Parathyroid adenoma (tissue), 2 donors: Measurements from ENCODE around the gene TPSD1.

ENCODE experiments used
- H2AFZ ChIP-seq: fragments of 300-600 bp; sonication (generic); one replicate; pipeline ENCODE4 v1.7.0; 2017; ENCODE audit warnings: antibody characterized with exemption, mild to moderate bottlenecking
- H3K27ac ChIP-seq: fragments of 300-600 bp; sonication (generic); one replicate; pipeline ENCODE4 v1.7.0; 2017
- H3K27me3 ChIP-seq: fragments of 300-600 bp; sonication (generic); one replicate; pipeline ENCODE4 v1.7.0; 2017; ENCODE audit warnings: low read length; ENCODE audit not compliant: control insufficient read depth, insufficient read depth
- H3K36me3 ChIP-seq: fragments of 300-600 bp; sonication (generic); one replicate; pipeline ENCODE4 v1.7.0; 2017; ENCODE audit warnings: low read length; ENCODE audit not compliant: control insufficient read depth, insufficient read depth
- H3K4me1 ChIP-seq: fragments of 300-600 bp; sonication (generic); one replicate; pipeline ENCODE4 v1.7.0; 2017; ENCODE audit warnings: control low read depth
- H3K4me2 ChIP-seq: fragments of 300-600 bp; sonication (generic); one replicate; pipeline ENCODE4 v1.7.0; 2017; ENCODE audit warnings: low read length
- H3K4me3 ChIP-seq: fragments of 300-600 bp; sonication (generic); one replicate; pipeline ENCODE4 v1.7.0; 2017; ENCODE audit warnings: low read depth, low read length
- H3K79me2 ChIP-seq: fragments of 300-600 bp; sonication (generic); one replicate; pipeline ENCODE4 v1.7.0; 2017; ENCODE audit warnings: control low read depth
- H3K9ac ChIP-seq: fragments of 300-600 bp; sonication (generic); one replicate; pipeline ENCODE4 v1.7.0; 2017; ENCODE audit warnings: mild to moderate bottlenecking
- H3K9me3 ChIP-seq: fragments of 300-600 bp; sonication (generic); one replicate; pipeline ENCODE4 v1.7.0; 2017; ENCODE audit warnings: low read length; ENCODE audit not compliant: control insufficient read depth
- CTCF ChIP-seq: fragments of 300-600 bp; sonication (generic); IDR thresholded peaks from one replicate; pipeline ENCODE4 v1.7.0; 2017; ENCODE audit warnings: antibody characterized with exemption, mild to moderate bottlenecking
- donor health status: primary hyperparathyroidism.

TPSD1 gene

DNA sequence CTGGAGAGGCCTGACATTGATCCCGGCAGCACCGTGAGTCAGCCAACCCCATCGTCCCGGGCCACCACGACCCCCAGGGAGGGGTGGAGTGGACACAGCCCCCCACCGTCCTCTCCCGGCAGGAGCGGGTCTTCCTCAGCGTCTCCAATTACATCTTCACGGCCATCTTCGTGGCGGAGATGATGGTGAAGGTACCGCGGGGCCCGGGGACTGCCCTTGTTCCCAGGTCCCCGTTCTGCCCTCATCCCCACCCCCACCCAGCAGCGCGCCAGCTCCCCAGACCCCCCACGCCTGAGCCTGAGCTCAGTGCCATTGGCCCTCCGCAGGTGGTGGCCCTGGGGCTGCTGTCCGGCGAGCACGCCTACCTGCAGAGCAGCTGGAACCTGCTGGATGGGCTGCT lies 45.4 kb upstream of the TPSD1 start:
- Histone ChIP-seq H3K4me3 (no peak overlapping the region), H3K4me1 (no peaks in the 10 kb centered on the region), H3K9ac (no peak overlapping the region), H3K27ac (no peak overlapping the region), H3K4me2 (no peak overlapping the region), H3K79me2 (no peaks in the 10 kb centered on the region), H3K9me3 (no peaks in the 10 kb centered on the region), H3K27me3 (no peaks in the 10 kb centered on the region), H2AFZ (no peak overlapping the region), H3K36me3 (no peaks in the 10 kb centered on the region)
- TF ChIP-seq CTCF: no peak

DNA sequence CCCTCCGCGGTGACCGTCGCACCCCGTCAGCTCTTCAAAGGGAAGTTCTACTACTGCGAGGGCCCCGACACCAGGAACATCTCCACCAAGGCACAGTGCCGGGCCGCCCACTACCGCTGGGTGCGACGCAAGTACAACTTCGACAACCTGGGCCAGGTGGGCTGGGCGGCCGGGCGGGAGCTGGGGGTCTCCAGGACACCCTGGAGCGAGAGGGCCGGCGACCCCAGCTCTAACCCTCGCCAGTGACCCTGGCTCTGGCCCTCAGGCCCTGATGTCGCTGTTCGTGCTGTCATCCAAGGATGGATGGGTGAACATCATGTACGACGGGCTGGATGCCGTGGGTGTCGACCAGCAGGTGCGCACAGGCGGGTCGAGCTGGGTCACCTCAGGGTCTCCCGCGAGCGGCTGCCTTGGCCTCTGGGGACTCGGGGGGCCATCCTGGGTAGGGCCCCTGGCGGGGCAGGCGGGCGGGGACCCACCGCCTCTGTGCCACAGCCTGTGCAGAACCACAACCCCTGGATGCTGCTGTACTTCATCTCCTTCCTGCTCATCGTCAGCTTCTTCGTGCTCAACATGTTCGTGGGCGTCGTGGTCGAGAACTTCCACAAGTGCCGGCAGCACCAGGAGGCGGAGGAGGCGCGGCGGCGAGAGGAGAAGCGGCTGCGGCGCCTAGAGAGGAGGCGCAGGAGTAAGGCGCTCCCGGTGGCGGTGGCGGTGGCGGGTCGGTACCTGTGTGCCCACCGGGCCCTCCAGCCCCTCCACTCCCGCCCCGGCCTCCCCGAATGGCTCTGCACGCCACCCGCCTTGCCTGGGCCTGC lies 44.2 kb upstream of the TPSD1 start:
- Histone ChIP-seq H3K27ac (no peak overlapping the region), H3K27me3 (no peaks in the 10 kb centered on the region), H3K9me3 (no peaks in the 10 kb centered on the region), H3K4me3 (no peak overlapping the region), H3K36me3 (no peaks in the 10 kb centered on the region), H3K4me1 (no peaks in the 10 kb centered on the region), H2AFZ (no peak overlapping the region), H3K9ac (no peak overlapping the region), H3K4me2 (no peak overlapping the region), H3K79me2 (no peaks in the 10 kb centered on the region)
- TF ChIP-seq CTCF: no peak

DNA sequence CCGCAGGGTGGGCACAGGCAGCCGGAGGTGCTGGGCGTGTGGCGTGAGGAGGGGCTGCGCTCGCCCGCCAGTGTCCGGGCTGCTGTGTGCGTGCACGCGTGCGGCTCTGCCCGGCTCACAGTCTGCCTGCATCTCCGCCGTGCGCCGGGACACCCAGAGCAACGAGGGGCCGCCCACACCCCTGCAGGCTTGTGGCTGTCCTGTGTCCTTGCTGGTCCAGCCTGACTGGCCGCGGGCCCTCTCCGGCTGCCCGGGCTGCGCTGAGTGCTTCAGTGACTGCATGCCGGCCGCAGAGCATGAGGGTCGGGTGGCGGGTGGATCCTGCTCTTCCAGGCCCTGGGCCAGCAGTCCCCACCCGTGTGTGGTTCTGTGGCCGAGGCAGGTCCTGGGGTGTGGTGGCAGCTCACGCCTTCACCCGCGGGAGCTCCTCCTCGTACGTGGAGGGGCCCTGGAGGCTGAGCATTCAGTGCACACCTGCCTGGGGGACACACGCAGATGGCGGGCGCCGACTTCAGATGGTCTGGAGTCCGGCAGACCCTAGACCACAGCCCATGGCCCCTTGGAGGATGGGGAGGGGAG lies 43.2 kb upstream of the TPSD1 start:
- no peaks in the 10 kb centered on the region for H3K27me3 ChIP-seq
- no peak for TF ChIP-seq CTCF

DNA sequence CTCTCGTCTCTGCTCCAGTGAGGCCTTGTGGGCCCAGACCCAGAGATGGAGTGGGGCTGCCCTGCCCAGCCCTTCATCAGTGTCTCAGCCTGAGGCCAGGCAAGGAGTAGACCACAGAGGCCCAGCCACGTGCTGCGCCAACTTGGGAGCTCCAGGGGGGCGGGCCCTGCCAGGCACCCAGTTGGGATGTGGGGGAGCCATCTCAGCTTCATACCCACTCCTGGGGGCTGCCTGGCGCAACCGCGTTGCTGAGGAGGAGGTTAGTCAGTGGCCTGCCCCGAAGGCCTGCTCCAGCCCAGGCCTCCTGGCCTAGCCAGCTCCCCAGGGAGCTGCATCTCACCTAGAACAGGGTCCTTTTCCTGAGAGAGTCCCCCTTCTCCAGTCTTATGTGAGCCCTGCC lies 42.6 kb upstream of the TPSD1 start:
- Histone ChIP-seq H3K36me3 (no peaks in the 10 kb centered on the region), H2AFZ (no peak overlapping the region), H3K27ac (no peak overlapping the region), H3K4me3 (no peak overlapping the region), H3K4me1 (no peaks in the 10 kb centered on the region), H3K9me3 (no peaks in the 10 kb centered on the region), H3K4me2 (no peak overlapping the region), H3K27me3 (no peaks in the 10 kb centered on the region), H3K79me2 (no peaks in the 10 kb centered on the region), H3K9ac (no peak overlapping the region)
- TF ChIP-seq CTCF: no peak

More for the DNA sequence above, 43.2 kb upstream of the TPSD1 start:
- H3K4me3 ChIP-seq: no peak overlapping the region
- no peak overlapping the region for H3K4me2 ChIP-seq
- no peaks in the 10 kb centered on the region for H3K9me3 ChIP-seq
- no peak overlapping the region for H3K27ac ChIP-seq
- H3K79me2 ChIP-seq: no peaks in the 10 kb centered on the region
- no peak overlapping the region for H3K9ac ChIP-seq
- H2AFZ ChIP-seq: no peak overlapping the region
- no peaks in the 10 kb centered on the region for H3K36me3 ChIP-seq
- no peaks in the 10 kb centered on the region for H3K4me1 ChIP-seq
